HL-60 (cell line): ENCODE results near the gene USH1C.

Source experiments
- CTCF ChIP-seq: IDR thresholded peaks from one replicate; pipeline ENCODE4 v1.5.1; 2011; ENCODE audit warnings: low read length, control low read depth, inconsistent platforms; ENCODE audit not compliant: insufficient read depth
- GABPA ChIP-seq: IDR thresholded peaks from 2 replicates; pipeline ENCODE4 v1.6.1; 2012; ENCODE audit warnings: low read depth
- POLR2AphosphoS5 ChIP-seq: IDR thresholded peaks from 2 replicates; pipeline ENCODE4 v1.6.1; 2012; ENCODE audit warnings: low read depth
- REST ChIP-seq: IDR thresholded peaks from 2 replicates; pipeline ENCODE4 v1.6.1; 2012; ENCODE audit warnings: low read depth; ENCODE audit not compliant: insufficient replicate concordance
- SPI1 ChIP-seq: IDR thresholded peaks from 2 replicates; pipeline ENCODE4 v1.6.1; 2012; ENCODE audit warnings: low read depth, mild to moderate bottlenecking, borderline replicate concordance

- TF ChIP-seq POLR2AphosphoS5 (no peak), CTCF (no peak), REST (no peak), GABPA (no peak), SPI1 (no peak)
Measured at GRCh38 chr11:17445240-17445795, 98.9 kb downstream of the USH1C start.
